Right ventricle myocardium inferior (tissue), 1 donor: ENCODE results near the gene RTN4R. TPM values are rescaled to one million over a fixed set of nuclear protein-coding genes. Genes with fewer than 3 reads are reported as not detected.

Source experiments
- ATAC-seq: fragments of 200-7000 bp; cut with Tn5 transposase; one replicate; pipeline ENCODE4 v1.9.1; 2020; ENCODE audit warnings: mild to moderate bottlenecking, moderate library complexity
- DNase-seq: peaks from one replicate; pipeline ENCODE4 v3.0.0; 2021; ENCODE audit errors: missing footprints
- intact Hi-C: fragments of 100-400 bp; cut with DNase I; formaldehyde crosslinking; loops from one replicate; pipeline ENCODE4 v1.11.0; 2022
- total RNA-seq: library from RNA; stranded (reverse); fragmentation: NEBNext Ultra II Directional; extraction: Animal tissue kit (Norgen Biotek cat#: 25700); gene quantifications from one replicate; pipeline ENCODE4 v1.2.1, GENCODE V29; 2021
- donor health status: DM: no; HTN: yes; CAD: no; lungs with severe emphysema.

Gene RTN4R
- total RNA-seq, 1 donor from 2014 or later = 1.2 TPM

- DNase-seq (no peak), ATAC-seq (no peak)
- intact Hi-C loops = loop anchor here (5.0 kb wide), 1 partner anchor 57 kb away; no protein-coding TSS in a partner anchor
These were observed 53.3 kb downstream of the RTN4R start for GRCh38 chr22:20214853-20215252.

GRCh38 chr22:20213833-20214708 lies 54.0 kb downstream of the RTN4R start:
- intact Hi-C loops = no loop called here
- DNase-seq (no peak), ATAC-seq (no peak)

DNA sequence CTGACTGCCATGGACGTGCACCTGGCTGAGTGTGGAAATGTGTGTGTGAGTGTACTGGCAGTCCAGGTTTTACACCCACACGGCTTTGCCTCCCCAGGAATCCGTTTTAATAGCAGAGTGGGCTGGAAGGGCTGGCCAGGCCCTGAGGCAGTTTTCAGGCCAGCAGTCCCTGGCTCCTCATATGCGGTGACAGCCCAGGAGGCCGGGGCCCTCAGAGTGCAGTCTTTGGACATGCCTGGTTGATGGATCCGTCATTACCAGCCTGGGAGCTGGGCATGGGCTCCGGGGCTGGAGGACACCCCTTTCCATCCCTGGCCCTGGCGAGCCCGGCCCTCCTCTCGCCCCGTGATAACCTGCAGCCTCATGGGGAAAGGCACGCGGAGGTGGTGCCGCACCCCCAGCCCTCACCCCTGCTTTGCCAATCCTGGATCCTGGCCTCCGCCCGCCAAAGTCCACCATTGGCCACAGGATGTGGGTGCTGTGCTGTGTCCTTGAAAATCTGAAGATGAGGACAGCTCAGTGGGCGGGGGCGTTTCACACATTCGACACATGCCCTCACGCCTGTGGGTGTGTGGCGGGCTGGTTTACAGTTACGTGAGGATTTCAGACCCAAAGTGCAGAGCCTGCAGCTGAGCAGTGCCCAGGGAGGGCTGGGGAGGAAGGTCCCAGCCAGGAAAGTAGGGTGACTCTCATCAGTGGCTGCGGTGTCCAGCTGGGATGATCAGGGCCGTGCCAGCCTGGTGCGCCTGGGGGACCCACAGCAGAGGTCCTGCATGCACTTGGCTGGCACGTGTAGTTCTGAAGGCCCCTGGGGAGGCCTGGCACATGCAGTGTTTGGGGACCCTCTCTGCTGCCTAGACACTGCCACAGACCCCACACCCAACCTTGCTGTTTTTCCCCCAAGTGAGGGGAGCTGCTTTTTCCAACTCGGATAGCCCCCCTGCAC lies 55.1 kb downstream of the RTN4R start:
- DNase-seq = no peak
- ATAC-seq = no peak
- intact Hi-C loops = no loop called here

DNA sequence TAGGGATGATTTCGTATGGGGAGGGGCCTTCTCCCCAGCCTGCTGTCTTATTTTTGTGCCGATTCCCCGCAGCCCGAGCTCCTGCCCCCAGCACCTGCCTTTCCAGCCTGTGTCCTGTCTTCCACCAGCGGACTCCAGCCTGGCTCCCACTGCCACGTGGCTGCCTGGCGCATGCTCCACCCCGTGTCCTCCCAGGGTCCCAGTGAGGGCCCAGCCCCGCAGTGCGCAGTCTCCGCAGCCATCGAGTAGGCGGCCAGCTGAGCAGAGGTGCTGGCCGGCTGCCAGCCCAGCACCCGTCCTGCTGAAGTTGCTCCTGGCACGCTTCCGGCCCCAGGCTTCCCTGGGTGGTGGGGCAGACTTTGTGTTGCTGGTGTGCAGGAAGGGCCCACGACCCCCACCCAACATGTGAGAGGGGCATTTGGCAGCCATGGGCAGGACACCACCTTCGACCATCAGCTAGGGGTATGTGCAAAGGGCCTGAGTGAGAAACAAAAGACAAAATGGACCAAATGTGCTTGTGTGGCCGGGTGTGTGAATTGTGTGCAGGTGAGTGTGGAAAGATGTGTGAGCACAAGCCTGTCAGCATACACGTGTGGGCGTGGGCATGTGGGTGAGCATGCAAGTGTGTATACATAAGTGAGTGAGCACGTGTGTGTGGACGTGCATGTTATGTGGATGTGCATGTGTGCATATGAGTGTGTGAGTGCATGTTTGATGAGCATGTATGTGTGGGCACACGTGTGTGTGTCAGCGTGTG lies 55.9 kb downstream of the RTN4R start:
- ATAC-seq (peak; percentile 59), DNase-seq (peak; percentile 83)
- intact Hi-C loops = no loop called here

DNA sequence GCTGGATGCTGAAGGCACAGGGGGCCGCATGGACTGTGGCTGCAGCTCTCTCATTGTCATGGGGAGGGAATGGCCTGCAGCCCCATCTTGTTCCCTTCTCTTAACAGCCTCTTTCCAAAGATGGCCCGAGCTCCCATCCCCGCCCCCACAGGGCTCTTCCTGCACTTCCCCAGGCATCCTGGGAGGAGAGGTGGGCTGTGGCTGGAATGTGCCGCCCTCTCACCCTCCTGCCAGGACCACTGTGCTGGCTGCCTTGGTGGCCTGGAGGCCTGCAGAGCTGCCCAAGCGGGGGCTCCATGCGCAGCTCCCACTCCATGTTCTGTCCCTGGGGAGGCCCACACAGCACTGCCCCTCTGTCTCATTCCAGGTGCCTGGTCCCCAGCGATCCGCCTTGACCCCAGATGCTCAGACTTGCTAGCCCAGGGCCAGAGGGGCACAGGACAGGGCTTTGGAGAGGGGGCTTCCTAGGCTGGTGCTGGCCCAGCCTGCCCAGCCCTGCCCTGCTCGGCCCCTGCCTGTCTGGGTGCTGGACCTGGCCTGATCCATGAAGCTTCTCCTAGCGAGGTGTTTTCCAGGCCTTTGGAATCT lies 56.6 kb downstream of the RTN4R start:
- intact Hi-C loops = no loop called here
- no peak for ATAC-seq

GRCh38 chr22:20210473-20211059 lies 57.6 kb downstream of the RTN4R start:
- no peak for DNase-seq
- no peak for ATAC-seq
- intact Hi-C loops = no loop called here

More for the DNA sequence above, 56.6 kb downstream of the RTN4R start:
- DNase-seq = no peak

DNA sequence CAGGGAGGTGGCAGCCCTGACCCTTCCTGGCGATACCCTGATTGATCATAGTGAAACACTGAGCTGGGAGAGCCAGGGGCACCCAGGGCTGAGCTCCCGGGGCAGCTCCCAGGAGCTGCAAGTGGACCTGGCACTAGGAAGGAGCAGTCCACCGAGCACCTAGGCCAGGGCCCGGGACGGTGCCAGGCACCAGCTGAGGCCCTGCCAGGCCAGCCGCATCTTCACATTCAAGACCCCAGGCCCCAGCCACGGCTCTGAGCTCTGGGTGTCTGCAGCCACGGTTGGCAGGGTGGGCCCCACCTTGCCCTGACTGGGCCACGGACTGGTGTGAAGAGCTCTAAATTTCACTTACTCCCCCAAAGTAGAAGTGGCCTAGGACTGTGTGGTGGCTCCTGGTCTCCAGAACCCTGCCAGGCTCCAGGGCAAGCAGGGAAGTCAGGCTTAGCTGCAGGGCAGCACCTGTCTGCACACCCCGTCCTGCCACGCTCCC lies 58.3 kb downstream of the RTN4R start:
- DNase-seq = no peak
- intact Hi-C loops = loop anchor here (5.0 kb wide), 1 partner anchor 42 kb away; no protein-coding TSS in a partner anchor
- no peak for ATAC-seq

- DNase-seq = no peak
- no peak for ATAC-seq
- intact Hi-C loops = loop anchor here (5.0 kb wide), 1 partner anchor 43 kb away; no protein-coding TSS in a partner anchor
These were observed 59.3 kb downstream of the RTN4R start for GRCh38 chr22:20208713-20209310.

DNA sequence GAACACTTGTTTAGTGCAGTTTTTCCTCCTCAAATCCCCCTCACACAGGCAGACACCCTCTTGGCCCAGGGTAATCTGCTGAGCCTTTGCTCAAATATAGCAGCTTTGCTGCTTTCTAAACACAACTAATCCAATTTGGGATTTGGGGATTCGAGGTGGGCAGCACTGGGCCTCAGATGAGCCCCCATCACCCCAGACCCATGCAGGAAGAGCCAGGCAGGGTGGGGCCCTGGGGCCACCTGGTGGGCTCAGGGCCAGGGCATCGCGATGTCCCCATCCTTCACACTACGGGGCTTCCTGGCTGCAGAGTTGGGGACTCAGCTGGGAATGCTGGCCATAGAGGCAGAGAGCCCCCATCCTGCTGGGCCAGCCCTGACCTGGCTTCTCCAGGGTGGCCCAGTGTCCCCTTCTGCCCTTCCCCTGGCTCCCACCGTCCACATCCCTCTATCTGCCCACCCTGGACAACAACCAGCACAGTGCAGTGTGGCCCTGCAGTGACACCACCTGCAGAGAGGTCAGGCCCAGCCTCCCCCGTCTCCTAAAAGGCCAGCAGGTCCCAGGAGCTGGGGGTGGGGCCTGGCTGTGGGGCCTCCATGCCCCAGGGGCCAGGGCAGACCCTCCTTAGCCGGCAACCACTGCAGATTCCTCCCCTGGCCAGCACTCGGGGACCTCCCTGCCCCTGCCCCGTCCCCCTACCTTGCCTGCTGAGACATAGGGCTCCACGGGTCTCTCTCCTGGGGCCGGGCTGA lies 60.7 kb downstream of the RTN4R start:
- no peak for DNase-seq
- no peak for ATAC-seq
- intact Hi-C loops = loop anchor here (5.0 kb wide), 1 partner anchor 45 kb away; no protein-coding TSS in a partner anchor

DNA sequence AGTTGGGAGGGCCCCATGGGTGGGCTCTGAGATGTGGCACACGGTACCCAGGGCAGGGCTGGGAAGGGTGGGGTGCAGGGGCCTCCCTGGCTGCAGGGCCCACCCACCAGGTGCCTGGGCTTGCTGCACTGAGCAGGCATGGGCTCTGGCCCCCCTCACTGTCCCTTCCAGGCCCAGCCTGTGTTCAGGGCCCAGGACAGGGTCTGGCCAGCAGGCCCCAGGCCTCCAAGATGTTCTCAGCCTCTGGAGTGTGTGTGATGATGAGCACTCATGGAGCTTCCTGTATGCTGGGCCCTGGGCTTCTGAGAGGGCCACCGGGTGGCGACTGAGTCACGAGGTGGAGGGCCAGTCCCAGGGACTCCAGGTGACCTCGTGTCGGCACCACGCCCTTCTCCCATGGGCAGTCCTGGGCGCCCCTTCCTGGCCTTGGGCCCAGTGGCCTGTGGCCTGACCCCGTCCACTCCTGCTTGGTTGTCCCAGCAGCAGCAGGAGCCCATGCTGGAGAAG lies 61.4 kb downstream of the RTN4R start:
- no peak for ATAC-seq
- DNase-seq = no peak
- intact Hi-C loops = loop anchor here (5.0 kb wide), 1 partner anchor 46 kb away; no protein-coding TSS in a partner anchor

- no peak for DNase-seq
- peak; percentile 74 for ATAC-seq
- intact Hi-C loops = loop anchor here (5.0 kb wide), 1 partner anchor 46 kb away; no protein-coding TSS in a partner anchor
These were observed 62.0 kb downstream of the RTN4R start for GRCh38 chr22:20205964-20206708.

- ATAC-seq (no peak), DNase-seq (no peak)
- intact Hi-C loops = loop anchor here (5.0 kb wide), 1 partner anchor 47 kb away; no protein-coding TSS in a partner anchor
These were observed 62.6 kb downstream of the RTN4R start for GRCh38 chr22:20205464-20205963.

DNA sequence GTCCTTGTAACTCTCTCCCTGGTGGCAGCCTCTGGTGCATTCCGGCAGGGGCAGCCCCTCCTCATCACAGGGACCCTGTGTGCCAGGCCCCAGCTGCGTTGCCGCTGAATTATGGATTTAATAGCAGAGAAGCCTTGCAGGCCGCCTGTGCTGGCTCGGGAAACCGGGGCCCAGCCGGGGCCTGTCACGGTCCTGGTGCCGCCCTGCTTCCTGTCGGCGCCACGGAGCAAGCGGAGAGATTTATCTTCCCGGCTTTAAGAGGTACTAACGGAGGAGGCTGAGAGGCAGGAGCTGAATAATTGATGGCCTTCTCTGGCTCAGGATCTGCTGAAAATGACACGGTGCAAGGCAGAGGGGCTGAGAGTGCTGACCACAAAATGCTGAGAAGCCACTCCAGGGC lies 63.3 kb downstream of the RTN4R start:
- ATAC-seq = no peak
- intact Hi-C loops = loop anchor here (5.0 kb wide), 1 partner anchor 47 kb away; no protein-coding TSS in a partner anchor

GRCh38 chr22:20204311-20204710 lies 63.8 kb downstream of the RTN4R start:
- intact Hi-C loops = no loop called here
- no peak for DNase-seq
- ATAC-seq = no peak

More for the DNA sequence above, 63.3 kb downstream of the RTN4R start:
- DNase-seq = no peak

DNA sequence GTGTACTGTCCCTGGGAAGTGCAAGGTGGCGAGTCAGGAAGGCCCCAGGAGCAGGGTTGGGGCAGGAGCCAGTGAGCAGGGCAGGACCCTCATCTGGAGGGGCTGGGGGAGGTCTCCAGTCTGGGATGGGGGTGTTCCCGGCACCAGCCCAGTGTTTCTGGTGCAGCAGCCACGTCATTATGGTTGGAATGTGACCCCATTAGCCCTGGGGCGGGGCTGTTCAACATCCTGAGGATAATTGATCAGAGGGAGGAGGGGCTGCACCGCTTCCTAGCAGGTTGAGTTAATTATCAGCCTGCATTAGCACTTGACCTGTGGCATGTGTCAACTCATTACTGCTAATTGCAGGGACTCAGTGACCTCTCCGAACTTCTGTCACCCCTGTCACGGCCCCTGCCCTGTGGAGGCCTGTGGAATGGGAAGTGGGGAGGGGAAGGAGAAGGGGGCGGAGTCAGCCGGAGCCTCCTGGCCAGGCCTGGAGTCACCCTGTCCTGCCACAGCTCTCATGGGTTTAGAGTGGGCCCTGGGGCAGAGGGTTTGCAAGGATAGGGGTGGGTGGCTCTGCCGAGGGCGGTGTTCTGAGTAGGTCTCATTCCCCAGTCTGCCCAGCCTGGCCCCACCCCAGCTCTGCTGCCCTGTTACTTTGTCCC lies 64.4 kb downstream of the RTN4R start:
- DNase-seq (no peak), ATAC-seq (no peak)
- intact Hi-C loops = no loop called here
